Liver (tissue), 9 donors: ENCODE measurements around the gene BCAR3. TPM values are rescaled to one million over a fixed set of nuclear protein-coding genes. Genes with fewer than 3 reads are reported as not detected.

Experiments
- DNase-seq: peaks from one replicate; pipeline ENCODE4 v3.0.0-alpha.2; 2017; ENCODE audit warnings: low spot score
- H3K27ac ChIP-seq, 2 donors: one replicate each; pipeline ENCODE4 v1.7.0; 2013; ENCODE audit warnings: inconsistent platforms in 2 of 2, low read length in 2 of 2, control low read depth in 1 of 2, low read depth in 1 of 2, mild to moderate bottlenecking in 1 of 2
- H3K27me3 ChIP-seq, 4 donors: one replicate each; pipeline versions ENCODE4 v1.6.1 to v1.7.0; 2013; ENCODE audit warnings: low read length in 3 of 4, inconsistent platforms in 1 of 4, mild to moderate bottlenecking in 1 of 4, moderate library complexity in 1 of 4; ENCODE audit not compliant: control insufficient read depth in 4 of 4, insufficient read depth in 4 of 4
- H3K36me3 ChIP-seq, 4 donors: one replicate each; pipeline versions ENCODE4 v1.6.1 to v1.7.0; 2013; ENCODE audit warnings: low read length in 3 of 4, mild to moderate bottlenecking in 3 of 4, low read depth in 1 of 4, moderate library complexity in 1 of 4; ENCODE audit not compliant: control insufficient read depth in 4 of 4, insufficient read depth in 3 of 4
- H3K4me1 ChIP-seq, 4 donors: one replicate each; pipeline versions ENCODE4 v1.6.1 to v1.7.0; 2013; ENCODE audit warnings: low read length in 3 of 4, mild to moderate bottlenecking in 3 of 4, moderate library complexity in 1 of 4; ENCODE audit not compliant: control insufficient read depth in 4 of 4, insufficient read depth in 4 of 4
- H3K4me3 ChIP-seq, 3 donors: one replicate each; pipeline versions ENCODE4 v1.6.1 to v1.7.0; 2013; ENCODE audit warnings: low read length in 3 of 3, control low read depth in 1 of 3, low read depth in 1 of 3, mild to moderate bottlenecking in 1 of 3
- H3K9ac ChIP-seq, 2 donors: one replicate each; pipeline ENCODE4 v1.7.0; 2013; ENCODE audit warnings: low read length in 2 of 2, mild to moderate bottlenecking in 2 of 2, moderate library complexity in 2 of 2, control low read depth in 1 of 2, low read depth in 1 of 2
- H3K9me3 ChIP-seq, 4 donors: one replicate each; pipeline versions ENCODE4 v1.6.1 to v1.7.0; 2013; ENCODE audit warnings: low read length in 3 of 4; ENCODE audit not compliant: control insufficient read depth in 4 of 4
- EGR1 ChIP-seq, 2 donors: IDR thresholded peaks; 2 replicates each; pipeline ENCODE4 v1.6.1; 2016 to 2018; ENCODE audit warnings: antibody characterized with exemption in 2 of 2, low read depth in 2 of 2
- FOXA1 ChIP-seq: IDR thresholded peaks from 2 replicates; pipeline ENCODE4 v1.6.1; 2016; ENCODE audit warnings: antibody characterized with exemption
- FOXA2 ChIP-seq: IDR thresholded peaks from 2 replicates; pipeline ENCODE4 v1.6.1; 2016; ENCODE audit warnings: antibody characterized with exemption
- GABPA ChIP-seq, 2 donors: IDR thresholded peaks in 1 of 2; conservative IDR thresholded peaks in 1 of 2; 2 replicates each; pipeline ENCODE4 v1.6.1; 2016; ENCODE audit warnings: antibody characterized with exemption in 2 of 2, mild to moderate bottlenecking in 1 of 2, moderate library complexity in 1 of 2
- HNF4G ChIP-seq: IDR thresholded peaks from 2 replicates; pipeline ENCODE4 v1.6.1; 2016; ENCODE audit warnings: antibody characterized with exemption
- NR2F2 ChIP-seq: IDR thresholded peaks from 2 replicates; pipeline ENCODE4 v1.6.1; 2016; ENCODE audit warnings: antibody characterized with exemption
- RXRA ChIP-seq, 2 donors: IDR thresholded peaks; 2 replicates each; pipeline ENCODE4 v1.6.1; 2017 to 2018; ENCODE audit warnings: antibody characterized with exemption in 2 of 2, mild to moderate bottlenecking in 1 of 2
- SP1 ChIP-seq: IDR thresholded peaks from 2 replicates; pipeline ENCODE4 v1.6.1; 2018; ENCODE audit warnings: antibody characterized with exemption, mild to moderate bottlenecking
- TAF1 ChIP-seq: conservative IDR thresholded peaks from 2 replicates; pipeline ENCODE4 v1.6.1; 2016; ENCODE audit warnings: antibody characterized with exemption, mild to moderate bottlenecking
- YY1 ChIP-seq: IDR thresholded peaks from 2 replicates; pipeline ENCODE4 v1.6.1; 2016; ENCODE audit warnings: antibody characterized with exemption, mild to moderate bottlenecking
- WGBS: extraction: QIAGEN DNeasy Blood & Tissue Kit; methylation state at CpG from one replicate; pipeline ENCODE4 v1.1.7; 2013; 5-methylcytosine and 5-hydroxymethylcytosine counted together
- polyA plus RNA-seq, 2 donors: library from polyadenylated mRNA; stranded (reverse) in 1 of 2; unstranded in 1 of 2; fragments of 200-250 nt in 1 of 2; fragments of >200 nt in 1 of 2; fragmentation: Nextera tagmentation in 1 of 2; extraction: Ambion mirVana in 1 of 2; gene quantifications; one replicate each; pipeline versions ENCODE4 v1.2.1 to v1.2.3, GENCODE V29; 2013 to 2015
- total RNA-seq, 2 donors: library from RNA; depleted of rRNA; stranded (reverse); fragments of >200 nt; gene quantifications; one replicate each; pipeline ENCODE4 v1.2.3, GENCODE V29; 2014
- TF ChIP-seq, protein P1 (sequence below): IDR thresholded peaks from 2 replicates; pipeline ENCODE4 v1.6.1; 2016; ENCODE audit warnings: antibody characterized with exemption
- TF ChIP-seq, protein P2 (sequence below): IDR thresholded peaks from 2 replicates; pipeline ENCODE4 v1.6.1; 2016; ENCODE audit warnings: antibody characterized with exemption
- TF ChIP-seq, protein P3 (sequence below): IDR thresholded peaks from 2 replicates; pipeline ENCODE4 v1.6.1; 2016; ENCODE audit warnings: antibody characterized with exemption, mild to moderate bottlenecking
- donor health status: healthy.
- donor health status: healthy.
- donor health status: healthy.
- donor health status: healthy.
- donor health status: healthy.

Gene BCAR3
- total and polyA plus RNA-seq, 4 donors, result 2.8 to 10.3 (median 7.7) TPM

DNA sequence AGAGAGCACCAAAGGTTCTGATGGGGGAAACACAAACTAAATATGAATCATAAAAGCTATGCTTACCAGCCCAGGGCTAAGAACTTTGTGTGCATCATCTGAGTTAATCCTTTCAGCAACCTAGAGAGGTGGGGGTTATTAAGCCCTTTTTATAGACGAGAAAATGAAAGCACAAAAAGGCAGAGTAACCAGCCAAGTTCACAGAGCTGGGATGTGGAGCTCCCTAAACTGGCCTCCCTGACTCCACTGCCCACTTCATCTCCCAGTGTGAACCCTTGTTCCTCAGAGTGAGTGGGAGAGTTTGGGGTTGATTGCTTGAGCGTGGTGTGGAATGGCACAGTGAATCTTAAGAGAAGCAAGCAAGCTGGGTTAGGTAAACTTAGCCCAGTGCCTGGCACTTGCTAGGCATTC is 10.8 kb upstream of the BCAR3 start:
- TF ChIP-seq, protein P1, sequence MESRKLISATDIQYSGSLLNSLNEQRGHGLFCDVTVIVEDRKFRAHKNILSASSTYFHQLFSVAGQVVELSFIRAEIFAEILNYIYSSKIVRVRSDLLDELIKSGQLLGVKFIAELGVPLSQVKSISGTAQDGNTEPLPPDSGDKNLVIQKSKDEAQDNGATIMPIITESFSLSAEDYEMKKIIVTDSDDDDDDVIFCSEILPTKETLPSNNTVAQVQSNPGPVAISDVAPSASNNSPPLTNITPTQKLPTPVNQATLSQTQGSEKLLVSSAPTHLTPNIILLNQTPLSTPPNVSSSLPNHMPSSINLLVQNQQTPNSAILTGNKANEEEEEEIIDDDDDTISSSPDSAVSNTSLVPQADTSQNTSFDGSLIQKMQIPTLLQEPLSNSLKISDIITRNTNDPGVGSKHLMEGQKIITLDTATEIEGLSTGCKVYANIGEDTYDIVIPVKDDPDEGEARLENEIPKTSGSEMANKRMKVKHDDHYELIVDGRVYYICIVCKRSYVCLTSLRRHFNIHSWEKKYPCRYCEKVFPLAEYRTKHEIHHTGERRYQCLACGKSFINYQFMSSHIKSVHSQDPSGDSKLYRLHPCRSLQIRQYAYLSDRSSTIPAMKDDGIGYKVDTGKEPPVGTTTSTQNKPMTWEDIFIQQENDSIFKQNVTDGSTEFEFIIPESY, result no peak
- TF ChIP-seq GABPA (IDR thresholded peaks at IDR 0.05 in 1 of 2, conservative IDR thresholded peaks at IDR 0.05 in 1 of 2) (no peak), EGR1 (IDR thresholded peaks at IDR 0.05; ENCODE audit: low read depth in 2 of 2) (no peak), RXRA (IDR thresholded peaks at IDR 0.05) (no peak)
- Histone ChIP-seq H3K9ac (no peak overlapping the region), H3K9me3 (no peaks in the 10 kb centered on the region), H3K4me1 (no peaks in the 10 kb centered on the region), H3K27me3 (no peaks in the 10 kb centered on the region), H3K36me3 (no peaks in the 10 kb centered on the region), H3K27ac (no peak overlapping the region), H3K4me3 (no peak overlapping the region)
- DNase-seq, result no peak
- 70% methylated on average over 2 of the region's 2 CpGs for WGBS

DNA sequence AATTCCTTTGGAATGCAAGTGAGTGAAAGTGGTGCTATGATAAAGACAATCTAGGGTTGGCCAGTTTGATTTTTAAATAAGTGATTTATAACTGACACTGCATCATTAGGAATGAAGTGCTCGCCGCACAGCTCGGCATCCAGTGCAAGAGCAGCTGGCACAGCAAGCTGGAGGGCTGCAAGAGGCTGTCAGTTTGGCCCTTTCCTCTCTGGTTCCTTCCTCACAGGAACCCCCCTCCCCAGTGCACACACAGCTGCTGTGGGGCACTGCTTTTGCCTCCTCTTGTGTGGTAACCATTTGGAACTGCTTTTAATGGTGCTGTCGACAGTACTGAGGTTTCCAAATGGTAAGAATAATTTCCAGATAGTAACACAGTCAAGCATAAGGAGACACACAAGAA is 10.4 kb upstream of the BCAR3 start:
- Histone ChIP-seq H3K27me3 (no peaks in the 10 kb centered on the region), H3K4me3 (no peak overlapping the region), H3K36me3 (no peaks in the 10 kb centered on the region), H3K9me3 (no peaks in the 10 kb centered on the region), H3K27ac (no peak overlapping the region), H3K9ac (no peak overlapping the region), H3K4me1 (no peaks in the 10 kb centered on the region)
- 83% methylated on average over 4 of the region's 4 CpGs for WGBS
- TF ChIP-seq NR2F2 (no peak), GABPA (IDR thresholded peaks at IDR 0.05 in 1 of 2, conservative IDR thresholded peaks at IDR 0.05 in 1 of 2) (no peak), RXRA (IDR thresholded peaks at IDR 0.05) (no peak), FOXA2 (no peak), HNF4G (no peak), TAF1 (no peak), FOXA1 (no peak)
- TF ChIP-seq, protein P1, result no peak
- TF ChIP-seq, protein P2, sequence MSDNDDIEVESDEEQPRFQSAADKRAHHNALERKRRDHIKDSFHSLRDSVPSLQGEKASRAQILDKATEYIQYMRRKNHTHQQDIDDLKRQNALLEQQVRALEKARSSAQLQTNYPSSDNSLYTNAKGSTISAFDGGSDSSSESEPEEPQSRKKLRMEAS, result no peak
- DNase-seq, result no peak

DNA sequence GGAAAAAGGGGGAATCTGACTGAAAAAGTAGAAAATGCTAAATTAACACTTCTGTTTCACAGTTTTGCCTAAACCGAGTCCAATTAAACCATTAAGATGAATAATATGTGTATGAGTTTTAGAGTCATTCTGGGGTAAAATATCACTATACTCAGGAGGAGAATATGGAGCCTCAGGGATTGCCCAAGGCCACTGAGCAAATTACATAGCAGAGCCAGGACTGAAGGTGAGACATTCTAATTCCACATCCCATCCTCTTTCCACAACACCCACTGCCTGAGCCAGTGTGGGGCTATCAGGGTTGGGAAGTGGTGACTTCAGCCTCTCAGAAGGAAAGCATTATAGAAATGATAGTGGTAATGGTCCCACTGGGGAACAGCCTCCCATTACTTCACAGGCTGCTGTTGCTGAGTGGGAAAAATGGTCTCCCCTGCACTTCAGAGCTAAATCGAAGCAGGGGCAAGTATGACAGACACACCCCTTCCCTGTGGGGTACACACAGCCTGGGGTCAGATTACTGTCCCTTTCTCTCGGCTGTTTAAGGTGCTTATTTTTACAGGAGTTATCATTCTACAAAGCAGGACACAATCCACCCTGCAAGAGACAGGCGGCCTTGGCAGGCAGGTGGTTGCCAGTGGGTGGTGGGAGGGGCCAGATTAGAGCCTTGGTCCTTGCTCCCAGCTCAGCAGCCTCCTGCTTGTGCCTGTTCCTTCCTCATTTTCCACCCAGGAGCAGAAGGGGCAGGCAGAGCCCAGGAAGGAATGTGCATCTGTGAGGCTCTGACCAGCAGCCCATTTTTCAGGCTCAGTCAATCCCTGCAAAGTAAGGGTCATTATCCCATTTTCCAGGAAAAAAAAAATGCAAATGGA is 9.5 kb upstream of the BCAR3 start:
- 87% methylated on average over 4 of the region's 4 CpGs for WGBS
- no peak for DNase-seq
- no peak for TF ChIP-seq EGR1 (IDR thresholded peaks at IDR 0.05; ENCODE audit: low read depth in 2 of 2)
- TF ChIP-seq, protein P3, sequence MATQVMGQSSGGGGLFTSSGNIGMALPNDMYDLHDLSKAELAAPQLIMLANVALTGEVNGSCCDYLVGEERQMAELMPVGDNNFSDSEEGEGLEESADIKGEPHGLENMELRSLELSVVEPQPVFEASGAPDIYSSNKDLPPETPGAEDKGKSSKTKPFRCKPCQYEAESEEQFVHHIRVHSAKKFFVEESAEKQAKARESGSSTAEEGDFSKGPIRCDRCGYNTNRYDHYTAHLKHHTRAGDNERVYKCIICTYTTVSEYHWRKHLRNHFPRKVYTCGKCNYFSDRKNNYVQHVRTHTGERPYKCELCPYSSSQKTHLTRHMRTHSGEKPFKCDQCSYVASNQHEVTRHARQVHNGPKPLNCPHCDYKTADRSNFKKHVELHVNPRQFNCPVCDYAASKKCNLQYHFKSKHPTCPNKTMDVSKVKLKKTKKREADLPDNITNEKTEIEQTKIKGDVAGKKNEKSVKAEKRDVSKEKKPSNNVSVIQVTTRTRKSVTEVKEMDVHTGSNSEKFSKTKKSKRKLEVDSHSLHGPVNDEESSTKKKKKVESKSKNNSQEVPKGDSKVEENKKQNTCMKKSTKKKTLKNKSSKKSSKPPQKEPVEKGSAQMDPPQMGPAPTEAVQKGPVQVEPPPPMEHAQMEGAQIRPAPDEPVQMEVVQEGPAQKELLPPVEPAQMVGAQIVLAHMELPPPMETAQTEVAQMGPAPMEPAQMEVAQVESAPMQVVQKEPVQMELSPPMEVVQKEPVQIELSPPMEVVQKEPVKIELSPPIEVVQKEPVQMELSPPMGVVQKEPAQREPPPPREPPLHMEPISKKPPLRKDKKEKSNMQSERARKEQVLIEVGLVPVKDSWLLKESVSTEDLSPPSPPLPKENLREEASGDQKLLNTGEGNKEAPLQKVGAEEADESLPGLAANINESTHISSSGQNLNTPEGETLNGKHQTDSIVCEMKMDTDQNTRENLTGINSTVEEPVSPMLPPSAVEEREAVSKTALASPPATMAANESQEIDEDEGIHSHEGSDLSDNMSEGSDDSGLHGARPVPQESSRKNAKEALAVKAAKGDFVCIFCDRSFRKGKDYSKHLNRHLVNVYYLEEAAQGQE, result no peak
- TF ChIP-seq YY1, result no peak
- no peak for TF ChIP-seq NR2F2
- TF ChIP-seq GABPA (IDR thresholded peaks at IDR 0.05 in 1 of 2, conservative IDR thresholded peaks at IDR 0.05 in 1 of 2), result no peak
- no peak for TF ChIP-seq TAF1
- TF ChIP-seq HNF4G, result no peak
- TF ChIP-seq SP1, result no peak

More for the DNA sequence above, 9.5 kb upstream of the BCAR3 start:
- Histone ChIP-seq H3K9ac (no peak overlapping the region), H3K36me3 (no peaks in the 10 kb centered on the region), H3K4me3 (no peak overlapping the region), H3K27me3 (no peaks in the 10 kb centered on the region), H3K4me1 (no peaks in the 10 kb centered on the region), H3K9me3 (no peaks in the 10 kb centered on the region), H3K27ac (no peak overlapping the region)
